ENCODE data around the gene UCP2.

The UCP2 gene

GRCh38 chr11:73931951-73932350, 50.7 kb downstream of the UCP2 start:
- TF ChIP-seq MAX (IDR thresholded peaks at IDR 0.05) = no peak
- no peak for TF ChIP-seq EGR1 (IDR thresholded peaks at IDR 0.05)
- no peak for TF ChIP-seq REST (IDR thresholded peaks at IDR 0.05; ENCODE audit: low read depth)
- no peak for TF ChIP-seq EP300 (IDR thresholded peaks at IDR 0.05; ENCODE audit: borderline replicate concordance)
- TF ChIP-seq FOXM1 (IDR thresholded peaks at IDR 0.05; ENCODE audit: borderline replicate concordance, low read depth) = no peak
- no peak for TF ChIP-seq CREB1 (IDR thresholded peaks at IDR 0.05; ENCODE audit: low read depth)
- TF ChIP-seq USF1 (IDR thresholded peaks at IDR 0.05) = no peak
- TF ChIP-seq ZBTB7A (IDR thresholded peaks at IDR 0.05; ENCODE audit: low read depth) = no peak
- no peak for TF ChIP-seq TAF1 (IDR thresholded peaks at IDR 0.05; ENCODE audit: low read depth)
- TF ChIP-seq TCF12 (IDR thresholded peaks at IDR 0.05; ENCODE audit: low read depth) = no peak

GRCh38 chr11:73931039-73931645, 51.5 kb downstream of the UCP2 start:
- no peak for TF ChIP-seq YY1 (IDR thresholded peaks at IDR 0.05; ENCODE audit: low read depth)
- peak; percentile 80 for TF ChIP-seq RAD21 (IDR thresholded peaks at IDR 0.05; ENCODE audit: low read depth)

GRCh38 chr11:73929388-73929787, 53.3 kb downstream of the UCP2 start:
- TF ChIP-seq CREB1 (IDR thresholded peaks at IDR 0.05; ENCODE audit: low read depth) = no peak
- TF ChIP-seq REST (IDR thresholded peaks at IDR 0.05; ENCODE audit: low read depth) = peak; percentile 65

Measured in Ishikawa (cell line).